Lung microvascular endothelial cell (primary cell): ENCODE measurements around the gene CYP17A1. TPM values are rescaled to one million over a fixed set of nuclear protein-coding genes. Genes with fewer than 3 reads are reported as not detected.

Experiments
- total RNA-seq: library from RNA; depleted of rRNA; stranded (reverse); fragments of >200 nt; gene quantifications from 2 replicates; pipeline ENCODE4 v1.2.1, GENCODE V29; 2014

The CYP17A1 gene
- total RNA-seq, 1 donor from 2014 or later, result not detected

Other genes starting within 250 kb of the CYP17A1 start
- 42.7 and 67.5 TPM in 2 replicates for gene TRIM8, start 192.9 kb downstream of the CYP17A1 start, total RNA-seq
- gene ARL3, start 123.0 kb downstream of the CYP17A1 start, total RNA-seq, result 2.8 and 3.9 TPM in 2 replicates
- 2.8 and 5.0 TPM in 2 replicates for gene SFXN2, start 122.8 kb downstream of the CYP17A1 start, total RNA-seq
- gene WBP1L, start 93.5 kb downstream of the CYP17A1 start, total RNA-seq, result 31.8 and 38.9 TPM in 2 replicates
- gene BORCS7, start 16.8 kb upstream of the CYP17A1 start, total RNA-seq, result 21.8 and 31.2 TPM in 2 replicates
- 0.60 and 0.65 TPM in 2 replicates for gene AS3MT, start 32.1 kb upstream of the CYP17A1 start, total RNA-seq
- 0.44 and 1.6 TPM in 2 replicates for gene CNNM2, start 80.9 kb upstream of the CYP17A1 start, total RNA-seq